ENCODE results near the gene RNF112. TPM values are rescaled to one million over a fixed set of nuclear protein-coding genes. Genes with fewer than 3 reads are reported as not detected.
A peak's percentile ranks its signal among the peaks of the same experiment; 100 is the strongest.

The RNF112 gene
- total and polyA plus RNA-seq, 2 experiments from 2014 or later: 0.83 to 9.1 TPM

GRCh38 chr17:19407601-19408345 is 3.3 kb upstream of the RNF112 start:
- no peak overlapping the region for H2AFZ ChIP-seq
- H3K4me1 ChIP-seq (ENCODE audit: insufficient read depth): peaks cover 23% of the 10 kb centered on the region
- no peaks in the 10 kb centered on the region for H3K9me3 ChIP-seq (ENCODE audit: low read depth)
- H3K27me3 ChIP-seq (replicated peaks; ENCODE audit: insufficient read depth): no peaks in the 10 kb centered on the region
- no peak overlapping the region for H3K27ac ChIP-seq
- H3K9me2 ChIP-seq (ENCODE audit: insufficient read depth): no peaks in the 10 kb centered on the region
- TF ChIP-seq EZH2 (IDR thresholded peaks at IDR 0.05; ENCODE audit: insufficient read depth, poor library complexity, severe bottlenecking) (no peak), EZH2phosphoT487 (IDR thresholded peaks at IDR 0.05; ENCODE audit: insufficient read depth, low read depth) (no peak)
- H3K4me3 ChIP-seq: no peak overlapping the region
- H3K9ac ChIP-seq: no peak overlapping the region
- no peaks in the 10 kb centered on the region for H4K20me1 ChIP-seq (ENCODE audit: insufficient read depth)
- H3K79me2 ChIP-seq (ENCODE audit: insufficient read depth): no peaks in the 10 kb centered on the region
- H3K4me2 ChIP-seq (ENCODE audit: unreplicated experiment): no peak overlapping the region
- DNase-seq: no peak
- in situ Hi-C loops (cut with MboI): no loop called here
- H3F3A ChIP-seq (ENCODE audit: insufficient read depth): peaks cover 17% of the 10 kb centered on the region
- WGBS, 2 experiments (ENCODE audit: low coverage in 1 of 2, low lambda C conversion rate in 2 of 2, missing lambda C conversion rate in 2 of 2): 96 to 98% methylated on average over 10 of the region's 10 CpGs
- H3K36me3 ChIP-seq (ENCODE audit: low read depth): no peaks in the 10 kb centered on the region

- Histone ChIP-seq H3K4me1 (ENCODE audit: insufficient read depth) (peaks cover 23% of the 10 kb centered on the region), H4K20me1 (ENCODE audit: insufficient read depth) (no peaks in the 10 kb centered on the region), H2AFZ (no peak overlapping the region), H3K36me3 (ENCODE audit: low read depth) (no peaks in the 10 kb centered on the region), H3K9ac (no peak overlapping the region), H3K4me2 (ENCODE audit: unreplicated experiment) (no peak overlapping the region), H3F3A (ENCODE audit: insufficient read depth) (peaks cover 17% of the 10 kb centered on the region), H3K4me3 (no peak overlapping the region), H3K27me3 (replicated peaks; ENCODE audit: insufficient read depth) (no peaks in the 10 kb centered on the region), H3K79me2 (ENCODE audit: insufficient read depth) (no peaks in the 10 kb centered on the region), H3K9me3 (ENCODE audit: low read depth) (no peaks in the 10 kb centered on the region), H3K9me2 (ENCODE audit: insufficient read depth) (no peaks in the 10 kb centered on the region), H3K27ac (no peak overlapping the region)
- DNase-seq: no peak
- in situ Hi-C loops (cut with MboI): no loop called here
- 87 to 95% methylated on average over 2 of the region's 2 CpGs for WGBS, 2 experiments (ENCODE audit: low coverage in 1 of 2, low lambda C conversion rate in 2 of 2, missing lambda C conversion rate in 2 of 2)
- TF ChIP-seq EZH2phosphoT487 (IDR thresholded peaks at IDR 0.05; ENCODE audit: insufficient read depth, low read depth): no peak
- no peak for TF ChIP-seq EZH2 (IDR thresholded peaks at IDR 0.05; ENCODE audit: insufficient read depth, poor library complexity, severe bottlenecking)
Observed at GRCh38 chr17:19408346-19408710, 2.7 kb upstream of the RNF112 start.

GRCh38 chr17:19409066-19409465 is 2.0 kb upstream of the RNF112 start:
- no peaks in the 10 kb centered on the region for H3K79me2 ChIP-seq (ENCODE audit: insufficient read depth)
- H3K9me2 ChIP-seq (ENCODE audit: insufficient read depth): no peaks in the 10 kb centered on the region
- H4K20me1 ChIP-seq (ENCODE audit: insufficient read depth): no peaks in the 10 kb centered on the region
- DNase-seq: no peak
- H2AFZ ChIP-seq: no peak overlapping the region
- H3K9me3 ChIP-seq (ENCODE audit: low read depth): no peaks in the 10 kb centered on the region
- H3K4me3 ChIP-seq: no peak overlapping the region
- in situ Hi-C loops (cut with MboI): no loop called here
- H3K27ac ChIP-seq: peak overlapping the region; percentile 44; the same call in 1 of the 2 replicates
- no peaks in the 10 kb centered on the region for H3K27me3 ChIP-seq (replicated peaks; ENCODE audit: insufficient read depth)
- peaks cover 17% of the 10 kb centered on the region for H3F3A ChIP-seq (ENCODE audit: insufficient read depth)
- no peaks in the 10 kb centered on the region for H3K36me3 ChIP-seq (ENCODE audit: low read depth)
- H3K4me1 ChIP-seq (ENCODE audit: insufficient read depth): peaks cover 23% of the 10 kb centered on the region
- WGBS, 2 experiments (ENCODE audit: low coverage in 1 of 2, low lambda C conversion rate in 2 of 2, missing lambda C conversion rate in 2 of 2): 84 to 86% methylated on average over 3 of the region's 3 CpGs
- no peak for TF ChIP-seq EZH2 (IDR thresholded peaks at IDR 0.05; ENCODE audit: insufficient read depth, poor library complexity, severe bottlenecking)
- no peak for TF ChIP-seq EZH2phosphoT487 (IDR thresholded peaks at IDR 0.05; ENCODE audit: insufficient read depth, low read depth)
- H3K9ac ChIP-seq: 0 out of 2 replicates have a peak overlapping the region, but pooled peaks have one; percentile 5
- H3K4me2 ChIP-seq (ENCODE audit: unreplicated experiment): no peak overlapping the region

- H3K9me3 ChIP-seq (ENCODE audit: low read depth): no peaks in the 10 kb centered on the region
- H3K27ac ChIP-seq: peak overlapping the region; percentile 61
- H3K36me3 ChIP-seq (ENCODE audit: low read depth): no peaks in the 10 kb centered on the region
- 0 to 3% methylated on average over 3 of the region's 3 CpGs for WGBS, 2 experiments (ENCODE audit: low coverage in 1 of 2, low lambda C conversion rate in 2 of 2, missing lambda C conversion rate in 2 of 2)
- TF ChIP-seq EZH2 (IDR thresholded peaks at IDR 0.05; ENCODE audit: insufficient read depth, poor library complexity, severe bottlenecking) (no peak), EZH2phosphoT487 (IDR thresholded peaks at IDR 0.05; ENCODE audit: insufficient read depth, low read depth) (no peak)
- no peaks in the 10 kb centered on the region for H4K20me1 ChIP-seq (ENCODE audit: insufficient read depth)
- H3K9ac ChIP-seq: 0 out of 2 replicates have a peak overlapping the region, but pooled peaks have one; percentile 5
- H3K27me3 ChIP-seq (replicated peaks; ENCODE audit: insufficient read depth): no peaks in the 10 kb centered on the region
- no peak overlapping the region for H2AFZ ChIP-seq
- peak; percentile 97 for DNase-seq
- peaks cover 17% of the 10 kb centered on the region for H3F3A ChIP-seq (ENCODE audit: insufficient read depth)
- no peak overlapping the region for H3K4me3 ChIP-seq
- H3K9me2 ChIP-seq (ENCODE audit: insufficient read depth): no peaks in the 10 kb centered on the region
- peaks cover 23% of the 10 kb centered on the region for H3K4me1 ChIP-seq (ENCODE audit: insufficient read depth)
- H3K79me2 ChIP-seq (ENCODE audit: insufficient read depth): no peaks in the 10 kb centered on the region
- peak overlapping the region; percentile 48 for H3K4me2 ChIP-seq (ENCODE audit: unreplicated experiment)
- in situ Hi-C loops (cut with MboI): no loop called here
Observed at GRCh38 chr17:19409509-19409908, 1.5 kb upstream of the RNF112 start.

Measured in GM23248 (cell line).